ENCODE measurements around the gene C10orf90.

Gene C10orf90

DNA sequence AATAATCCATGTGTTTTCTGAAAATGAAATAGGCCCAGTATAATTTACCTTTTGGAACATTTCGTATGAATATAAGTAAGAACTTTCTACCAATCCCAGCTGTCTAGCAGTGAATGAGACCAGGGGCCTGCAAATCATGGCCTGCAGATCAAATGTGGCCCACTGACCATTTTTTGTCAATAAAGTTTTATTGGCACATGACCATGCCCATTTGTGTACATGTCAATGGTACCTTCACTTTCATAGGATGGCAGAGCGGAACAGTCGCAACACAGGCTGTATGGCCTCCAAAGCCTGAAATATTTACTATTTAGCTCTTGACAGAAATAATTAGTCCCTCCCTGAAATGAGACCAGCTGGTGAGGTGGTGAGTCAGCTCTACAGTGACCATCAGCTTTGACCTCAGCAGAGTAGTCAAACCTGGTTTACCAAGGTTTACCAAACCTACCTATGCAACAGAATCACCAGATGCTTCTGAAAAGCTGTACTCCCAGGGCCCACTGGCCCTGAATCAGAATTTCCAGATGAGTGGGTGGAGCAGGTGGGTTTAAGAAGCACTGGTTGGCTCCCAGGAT, 13.8 kb upstream of the C10orf90 start:
- TF ChIP-seq TAF1 (IDR thresholded peaks at IDR 0.05; ENCODE audit: low read depth) (no peak), YY1 (IDR thresholded peaks at IDR 0.05; ENCODE audit: low read depth) (no peak), TCF12 (IDR thresholded peaks at IDR 0.05; ENCODE audit: low read depth) (no peak), EGR1 (IDR thresholded peaks at IDR 0.05) (no peak), CREB1 (IDR thresholded peaks at IDR 0.05; ENCODE audit: low read depth) (no peak), TEAD4 (IDR thresholded peaks at IDR 0.05) (no peak), RAD21 (IDR thresholded peaks at IDR 0.05; ENCODE audit: low read depth) (no peak), FOXM1 (IDR thresholded peaks at IDR 0.05; ENCODE audit: borderline replicate concordance, low read depth) (no peak), EP300 (IDR thresholded peaks at IDR 0.05; ENCODE audit: borderline replicate concordance) (no peak), ZBTB7A (IDR thresholded peaks at IDR 0.05; ENCODE audit: low read depth) (no peak), NFIC (IDR thresholded peaks at IDR 0.05) (no peak), CEBPB (IDR thresholded peaks at IDR 0.05) (no peak)
- TF ChIP-seq, protein P1, sequence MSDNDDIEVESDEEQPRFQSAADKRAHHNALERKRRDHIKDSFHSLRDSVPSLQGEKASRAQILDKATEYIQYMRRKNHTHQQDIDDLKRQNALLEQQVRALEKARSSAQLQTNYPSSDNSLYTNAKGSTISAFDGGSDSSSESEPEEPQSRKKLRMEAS (IDR thresholded peaks at IDR 0.05): no peak
- TF ChIP-seq, protein P2, sequence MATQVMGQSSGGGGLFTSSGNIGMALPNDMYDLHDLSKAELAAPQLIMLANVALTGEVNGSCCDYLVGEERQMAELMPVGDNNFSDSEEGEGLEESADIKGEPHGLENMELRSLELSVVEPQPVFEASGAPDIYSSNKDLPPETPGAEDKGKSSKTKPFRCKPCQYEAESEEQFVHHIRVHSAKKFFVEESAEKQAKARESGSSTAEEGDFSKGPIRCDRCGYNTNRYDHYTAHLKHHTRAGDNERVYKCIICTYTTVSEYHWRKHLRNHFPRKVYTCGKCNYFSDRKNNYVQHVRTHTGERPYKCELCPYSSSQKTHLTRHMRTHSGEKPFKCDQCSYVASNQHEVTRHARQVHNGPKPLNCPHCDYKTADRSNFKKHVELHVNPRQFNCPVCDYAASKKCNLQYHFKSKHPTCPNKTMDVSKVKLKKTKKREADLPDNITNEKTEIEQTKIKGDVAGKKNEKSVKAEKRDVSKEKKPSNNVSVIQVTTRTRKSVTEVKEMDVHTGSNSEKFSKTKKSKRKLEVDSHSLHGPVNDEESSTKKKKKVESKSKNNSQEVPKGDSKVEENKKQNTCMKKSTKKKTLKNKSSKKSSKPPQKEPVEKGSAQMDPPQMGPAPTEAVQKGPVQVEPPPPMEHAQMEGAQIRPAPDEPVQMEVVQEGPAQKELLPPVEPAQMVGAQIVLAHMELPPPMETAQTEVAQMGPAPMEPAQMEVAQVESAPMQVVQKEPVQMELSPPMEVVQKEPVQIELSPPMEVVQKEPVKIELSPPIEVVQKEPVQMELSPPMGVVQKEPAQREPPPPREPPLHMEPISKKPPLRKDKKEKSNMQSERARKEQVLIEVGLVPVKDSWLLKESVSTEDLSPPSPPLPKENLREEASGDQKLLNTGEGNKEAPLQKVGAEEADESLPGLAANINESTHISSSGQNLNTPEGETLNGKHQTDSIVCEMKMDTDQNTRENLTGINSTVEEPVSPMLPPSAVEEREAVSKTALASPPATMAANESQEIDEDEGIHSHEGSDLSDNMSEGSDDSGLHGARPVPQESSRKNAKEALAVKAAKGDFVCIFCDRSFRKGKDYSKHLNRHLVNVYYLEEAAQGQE (IDR thresholded peaks at IDR 0.05; ENCODE audit: low read depth): no peak
- TF ChIP-seq, protein P3, sequence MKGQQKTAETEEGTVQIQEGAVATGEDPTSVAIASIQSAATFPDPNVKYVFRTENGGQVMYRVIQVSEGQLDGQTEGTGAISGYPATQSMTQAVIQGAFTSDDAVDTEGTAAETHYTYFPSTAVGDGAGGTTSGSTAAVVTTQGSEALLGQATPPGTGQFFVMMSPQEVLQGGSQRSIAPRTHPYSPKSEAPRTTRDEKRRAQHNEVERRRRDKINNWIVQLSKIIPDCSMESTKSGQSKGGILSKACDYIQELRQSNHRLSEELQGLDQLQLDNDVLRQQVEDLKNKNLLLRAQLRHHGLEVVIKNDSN (IDR thresholded peaks at IDR 0.05): no peak

DNA sequence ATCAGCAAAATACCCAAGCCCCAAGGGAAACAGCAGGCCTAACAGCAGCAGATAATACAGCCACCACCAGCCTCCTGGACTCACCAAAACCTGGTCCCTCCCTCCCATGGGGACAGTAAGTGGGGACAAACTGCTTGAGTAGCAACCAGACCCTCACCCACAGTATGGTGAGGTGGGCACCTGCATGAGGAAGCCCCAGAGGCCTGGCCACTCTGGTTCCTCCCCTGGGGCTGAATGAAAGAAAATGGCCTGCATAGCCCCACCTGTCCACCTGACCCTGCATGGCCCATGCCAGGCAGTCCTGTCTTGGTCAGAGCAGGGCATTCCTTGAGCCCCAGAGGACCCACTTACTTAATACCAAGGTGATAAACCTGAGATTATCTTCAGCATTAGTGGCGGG, 13.0 kb upstream of the C10orf90 start:
- TF ChIP-seq CREB1 (IDR thresholded peaks at IDR 0.05; ENCODE audit: low read depth): no peak
- no peak for TF ChIP-seq EGR1 (IDR thresholded peaks at IDR 0.05)
- no peak for TF ChIP-seq RAD21 (IDR thresholded peaks at IDR 0.05; ENCODE audit: low read depth)
- no peak for TF ChIP-seq ZBTB7A (IDR thresholded peaks at IDR 0.05; ENCODE audit: low read depth)
- TF ChIP-seq TCF12 (IDR thresholded peaks at IDR 0.05; ENCODE audit: low read depth): no peak
- TF ChIP-seq TAF1 (IDR thresholded peaks at IDR 0.05; ENCODE audit: low read depth): no peak
- no peak for TF ChIP-seq CEBPB (IDR thresholded peaks at IDR 0.05)
- TF ChIP-seq YY1 (IDR thresholded peaks at IDR 0.05; ENCODE audit: low read depth): no peak
- TF ChIP-seq EP300 (IDR thresholded peaks at IDR 0.05; ENCODE audit: borderline replicate concordance): no peak
- no peak for TF ChIP-seq FOXM1 (IDR thresholded peaks at IDR 0.05; ENCODE audit: borderline replicate concordance, low read depth)
- TF ChIP-seq, protein P1 (IDR thresholded peaks at IDR 0.05): no peak
- TF ChIP-seq, protein P3 (IDR thresholded peaks at IDR 0.05): no peak
- no peak for TF ChIP-seq NFIC (IDR thresholded peaks at IDR 0.05)
- TF ChIP-seq TEAD4 (IDR thresholded peaks at IDR 0.05): no peak
- TF ChIP-seq, protein P2 (IDR thresholded peaks at IDR 0.05; ENCODE audit: low read depth): no peak

DNA sequence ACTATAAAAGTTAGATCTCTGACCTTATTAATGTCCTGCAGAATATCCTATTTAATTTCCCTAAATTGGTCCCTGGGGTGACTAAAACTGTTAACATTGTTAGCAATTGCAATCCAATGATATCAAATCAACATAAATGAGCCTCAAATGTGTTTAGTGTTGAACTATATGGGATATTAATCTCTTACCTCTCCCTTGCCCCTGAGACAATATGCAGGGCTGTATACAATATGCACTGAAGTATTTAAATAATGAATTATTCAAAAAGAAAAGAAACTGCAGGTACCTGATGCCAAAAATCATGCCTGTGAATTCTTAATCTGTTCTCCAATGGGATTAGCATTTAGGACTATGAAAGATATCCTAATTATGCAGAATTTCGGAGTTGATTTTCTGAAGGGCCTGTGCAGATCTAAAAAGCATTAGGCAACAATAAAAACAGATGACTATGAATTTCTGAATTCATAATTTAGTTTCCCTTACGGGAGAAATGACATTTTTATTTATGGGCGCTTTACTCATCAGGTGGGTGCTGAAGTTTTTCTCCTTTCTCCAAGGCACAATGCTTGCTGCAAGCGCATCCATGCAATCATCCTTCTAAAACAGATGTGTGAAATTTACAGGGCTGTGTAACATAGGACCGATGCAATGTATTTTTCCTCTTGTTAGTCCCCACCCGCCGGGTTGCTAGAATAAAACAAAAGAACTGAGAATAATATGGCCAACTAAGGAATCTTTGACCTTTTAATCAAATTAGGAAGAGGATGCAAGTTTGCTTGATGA, 5.4 kb upstream of the C10orf90 start:
- TF ChIP-seq EGR1 (IDR thresholded peaks at IDR 0.05) (no peak), TCF12 (IDR thresholded peaks at IDR 0.05; ENCODE audit: low read depth) (no peak), RAD21 (IDR thresholded peaks at IDR 0.05; ENCODE audit: low read depth) (no peak), YY1 (IDR thresholded peaks at IDR 0.05; ENCODE audit: low read depth) (no peak), NFIC (IDR thresholded peaks at IDR 0.05) (no peak), CREB1 (IDR thresholded peaks at IDR 0.05; ENCODE audit: low read depth) (no peak), FOXM1 (IDR thresholded peaks at IDR 0.05; ENCODE audit: borderline replicate concordance, low read depth) (no peak), CEBPB (IDR thresholded peaks at IDR 0.05) (no peak), ZBTB7A (IDR thresholded peaks at IDR 0.05; ENCODE audit: low read depth) (no peak)

DNA sequence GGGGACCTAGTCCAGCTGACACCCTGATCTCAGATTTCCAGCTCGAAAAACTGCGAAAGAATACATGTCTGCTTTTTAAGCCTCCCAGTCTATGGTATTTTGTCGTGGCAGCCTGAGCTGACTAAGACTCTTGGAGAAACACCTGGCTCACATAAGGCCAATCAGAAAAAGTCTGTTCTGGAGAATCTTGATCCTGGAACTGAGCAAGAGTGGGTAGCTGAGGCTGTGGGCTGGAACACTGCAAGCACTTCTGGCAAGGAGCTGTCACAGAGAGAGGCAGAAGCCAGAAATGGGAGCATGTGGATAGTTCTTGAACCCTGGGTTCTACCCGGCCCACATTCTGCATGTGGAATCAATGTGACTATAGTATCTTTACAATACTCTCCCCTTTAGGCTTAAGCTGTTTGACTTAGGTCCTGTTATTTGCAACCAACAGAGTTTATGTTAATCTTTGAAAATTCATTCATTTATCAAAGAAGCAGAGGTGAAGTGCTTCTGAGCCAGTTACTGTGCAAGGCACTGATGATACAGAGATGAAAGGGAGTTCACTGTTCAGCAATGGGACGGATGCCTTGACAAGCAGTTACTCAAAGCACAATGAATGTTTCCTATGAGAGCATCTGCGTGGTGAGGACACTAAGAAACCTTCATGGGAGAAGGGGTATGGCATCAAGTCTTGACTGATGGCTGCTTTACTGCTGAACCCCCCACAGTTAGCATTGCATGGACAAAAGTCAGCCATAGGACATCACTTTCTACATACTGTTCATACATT, 4.4 kb upstream of the C10orf90 start:
- TF ChIP-seq TAF1 (IDR thresholded peaks at IDR 0.05; ENCODE audit: low read depth): no peak
- TF ChIP-seq YY1 (IDR thresholded peaks at IDR 0.05; ENCODE audit: low read depth): no peak
- TF ChIP-seq CREB1 (IDR thresholded peaks at IDR 0.05; ENCODE audit: low read depth): no peak
- TF ChIP-seq CEBPB (IDR thresholded peaks at IDR 0.05): no peak
- TF ChIP-seq, protein P2 (IDR thresholded peaks at IDR 0.05; ENCODE audit: low read depth): no peak
- TF ChIP-seq, protein P3 (IDR thresholded peaks at IDR 0.05): no peak
- TF ChIP-seq EGR1 (IDR thresholded peaks at IDR 0.05): no peak
- TF ChIP-seq FOXM1 (IDR thresholded peaks at IDR 0.05; ENCODE audit: borderline replicate concordance, low read depth): no peak
- TF ChIP-seq EP300 (IDR thresholded peaks at IDR 0.05; ENCODE audit: borderline replicate concordance): no peak
- no peak for TF ChIP-seq NFIC (IDR thresholded peaks at IDR 0.05)

Measured in Ishikawa (cell line).